HG03095 (cell line): ENCODE measurements around the gene MAGI2.
"Not testable (repeated sequence)": the region's sequence is repeated elsewhere in the genome, so short reads cannot be mapped to it uniquely, and the experiment has no call there.

Experiments used
- ATAC-seq: cut with Tn5 transposase; IDR thresholded peaks from one replicate; pipeline ENCODE4 v1.9.1; 2021; ENCODE audit warnings: moderate library complexity; ENCODE audit not compliant: unreplicated experiment

The MAGI2 gene

DNA sequence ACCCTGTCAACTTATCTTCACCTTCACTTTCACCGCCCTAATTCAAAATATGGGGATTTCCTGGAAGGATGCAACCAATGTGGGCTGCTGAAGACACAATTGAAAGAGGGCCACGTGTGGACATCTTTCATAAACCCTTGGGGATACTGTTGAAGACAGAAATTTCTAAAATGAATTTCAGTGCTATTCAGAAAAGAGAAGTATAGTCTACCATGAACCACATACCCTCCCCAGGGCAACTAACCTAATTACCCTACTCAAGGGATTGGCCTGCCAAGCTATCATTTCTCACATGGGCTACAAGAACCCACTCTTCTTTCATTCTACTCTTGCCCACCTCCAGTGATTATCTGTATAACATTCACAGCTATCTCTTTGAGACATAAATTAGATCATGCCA, 1428.9 kb downstream of the MAGI2 start:
- ATAC-seq, result no peak

- no peak for ATAC-seq
Observed at GRCh38 chr7:78023191-78023590, 1430.3 kb downstream of the MAGI2 start.

DNA sequence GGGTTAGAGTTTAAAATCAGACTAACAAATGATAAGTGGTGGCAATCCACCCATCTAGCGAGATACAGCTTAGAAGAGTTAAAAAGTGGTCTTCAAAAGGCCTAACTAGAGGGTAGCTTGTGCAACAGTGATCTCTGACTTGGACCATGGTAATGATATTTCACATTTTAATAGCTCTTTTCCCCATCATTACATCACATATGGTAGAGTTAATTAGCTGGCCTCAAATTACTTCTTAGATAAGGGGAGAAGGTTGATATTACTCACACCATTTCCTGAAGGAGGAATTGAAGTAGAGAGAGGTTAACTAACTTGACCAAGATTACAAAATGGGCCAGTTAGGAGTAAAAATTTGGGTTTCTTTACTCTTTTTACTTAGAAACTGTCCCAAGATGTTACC, 1431.3 kb downstream of the MAGI2 start:
- ATAC-seq, result no peak

DNA sequence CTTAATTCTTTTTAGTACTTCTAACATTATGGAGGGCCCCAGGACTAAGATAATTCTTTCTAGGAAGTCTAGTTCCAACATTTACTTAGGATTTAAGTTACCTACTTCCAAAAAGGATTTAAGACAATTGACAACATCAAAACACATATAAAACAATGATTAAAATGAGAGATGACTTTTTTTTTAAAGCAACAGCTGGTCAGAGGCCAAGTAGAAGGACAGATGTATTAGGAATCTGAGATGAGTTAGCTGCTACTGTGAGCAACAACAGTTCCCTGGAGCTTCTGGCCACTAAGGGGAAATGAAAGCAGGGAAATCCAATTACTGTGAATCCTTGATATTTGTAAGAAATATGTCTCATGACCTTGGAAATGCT, 1432.6 kb downstream of the MAGI2 start:
- no peak for ATAC-seq

GRCh38 chr7:78020136-78020873, 1433.2 kb downstream of the MAGI2 start:
- ATAC-seq, result peak; percentile 38

GRCh38 chr7:78019447-78020135, 1433.9 kb downstream of the MAGI2 start:
- peak; percentile 86 for ATAC-seq

GRCh38 chr7:78018641-78019446, 1434.6 kb downstream of the MAGI2 start:
- ATAC-seq, result no peak

DNA sequence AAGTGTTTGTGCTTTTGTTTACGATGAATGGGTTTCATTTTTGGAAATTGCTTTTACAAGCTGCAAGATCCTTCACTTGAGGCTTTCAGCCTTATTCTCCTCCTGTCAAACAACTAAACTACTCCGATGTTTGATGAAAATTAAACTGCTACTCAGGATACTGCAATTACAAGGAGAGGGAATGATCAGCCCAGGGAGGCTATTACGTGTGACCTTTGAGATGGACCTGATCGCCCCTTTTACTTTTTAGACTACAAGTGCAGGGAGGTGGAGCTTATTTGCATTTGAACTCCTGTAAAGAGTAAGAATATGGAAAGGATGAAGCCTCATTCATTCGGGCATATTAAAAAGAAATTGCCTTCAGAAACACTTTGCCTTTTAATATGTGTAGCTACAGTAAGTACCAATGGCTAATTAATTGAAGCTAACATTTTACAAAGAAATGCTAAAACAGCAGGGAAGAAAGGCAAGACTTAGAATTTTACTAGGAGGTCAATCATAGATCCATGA, 1435.8 kb downstream of the MAGI2 start:
- ATAC-seq, result no peak

GRCh38 chr7:78015574-78016260, 1437.8 kb downstream of the MAGI2 start:
- no peak for ATAC-seq

GRCh38 chr7:78014401-78014800, 1439.1 kb downstream of the MAGI2 start:
- ATAC-seq, result no peak

- ATAC-seq, result no peak
Observed at GRCh38 chr7:78013386-78013785, 1440.1 kb downstream of the MAGI2 start.

DNA sequence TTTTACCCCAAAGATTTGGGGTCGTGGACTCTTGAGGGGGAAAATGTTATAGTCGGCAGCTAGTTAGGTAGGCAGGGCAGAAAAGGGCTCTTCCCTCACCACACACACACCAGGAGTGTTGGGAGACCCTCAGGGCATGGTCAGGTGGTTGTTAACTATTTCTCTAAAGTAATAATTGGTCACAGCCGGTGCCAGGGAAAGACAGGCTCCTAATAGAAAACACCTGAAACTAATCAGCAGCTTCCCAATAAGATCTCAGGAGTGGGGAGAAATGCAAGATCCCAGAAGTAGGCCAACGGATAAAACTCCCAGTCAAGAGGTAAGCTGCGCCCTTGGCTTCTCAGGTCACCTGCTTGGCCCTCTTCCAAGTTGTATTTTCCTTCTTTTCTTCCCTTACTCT, 1441.8 kb downstream of the MAGI2 start:
- no peak for ATAC-seq

DNA sequence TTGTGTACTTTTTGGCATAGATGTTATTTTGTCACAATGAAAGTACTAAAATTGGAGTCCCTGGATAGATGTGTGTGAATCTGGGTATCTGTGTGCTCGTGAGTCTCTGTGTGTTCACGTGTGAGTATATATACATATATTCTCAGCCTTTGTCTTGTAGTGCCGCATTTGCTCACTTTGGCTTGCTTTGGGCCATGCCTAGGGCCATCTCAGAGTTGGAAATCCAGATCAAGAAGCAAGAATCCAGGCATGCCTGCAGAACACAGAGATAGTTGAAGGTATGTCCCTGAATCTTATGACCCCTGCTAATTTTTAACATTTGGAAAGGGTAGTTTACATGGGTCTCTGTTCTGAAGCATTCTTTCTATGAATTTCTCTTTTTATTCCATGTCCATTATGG, 1446.2 kb downstream of the MAGI2 start:
- ATAC-seq, result no peak

GRCh38 chr7:78006063-78006755, 1447.3 kb downstream of the MAGI2 start:
- ATAC-seq, result no peak

- ATAC-seq, result no peak
Observed at GRCh38 chr7:78002715-78003114, 1450.8 kb downstream of the MAGI2 start.

GRCh38 chr7:78002021-78002420, 1451.4 kb downstream of the MAGI2 start:
- no peak for ATAC-seq

DNA sequence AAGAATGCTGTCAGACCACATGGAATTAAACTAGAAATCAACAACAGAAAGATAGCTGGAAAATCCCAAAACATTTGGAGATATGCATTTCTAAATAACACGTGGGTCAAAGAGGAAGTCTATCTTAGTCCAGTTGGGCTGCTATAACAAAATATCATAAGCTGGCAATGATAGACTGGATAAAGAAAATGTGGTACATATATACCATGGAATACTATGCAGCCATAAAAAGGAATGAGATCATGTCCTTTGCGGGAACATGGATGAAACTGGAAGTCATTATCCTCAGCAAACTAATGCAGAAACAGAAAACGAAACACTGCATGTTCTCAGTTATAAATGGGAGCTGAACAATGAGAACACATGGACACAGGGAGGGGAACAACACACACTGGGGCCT, 1454.3 kb downstream of the MAGI2 start:
- not testable (repeated sequence) for ATAC-seq

- no peak for ATAC-seq
Observed at GRCh38 chr7:77995717-77996116, 1457.8 kb downstream of the MAGI2 start.

DNA sequence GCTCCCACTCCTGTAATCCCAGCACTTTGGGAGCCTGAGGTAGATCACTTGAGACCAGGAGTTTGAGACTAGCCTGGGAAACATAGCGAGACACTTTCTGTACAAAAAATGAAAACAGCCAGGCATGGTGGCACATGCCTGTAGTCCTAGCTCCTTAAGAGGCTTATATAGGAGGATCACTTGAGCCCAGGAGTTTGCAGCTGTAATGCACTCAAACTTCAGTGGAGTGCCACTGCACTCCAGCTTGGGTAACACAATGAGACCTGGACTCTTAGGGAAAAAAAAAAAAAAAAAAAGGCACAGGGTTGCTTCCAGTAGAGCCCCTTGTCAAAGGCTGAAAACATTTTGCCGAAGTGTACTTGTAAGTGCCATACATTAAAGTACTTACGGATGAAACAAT, 1459.6 kb downstream of the MAGI2 start:
- no peak for ATAC-seq

DNA sequence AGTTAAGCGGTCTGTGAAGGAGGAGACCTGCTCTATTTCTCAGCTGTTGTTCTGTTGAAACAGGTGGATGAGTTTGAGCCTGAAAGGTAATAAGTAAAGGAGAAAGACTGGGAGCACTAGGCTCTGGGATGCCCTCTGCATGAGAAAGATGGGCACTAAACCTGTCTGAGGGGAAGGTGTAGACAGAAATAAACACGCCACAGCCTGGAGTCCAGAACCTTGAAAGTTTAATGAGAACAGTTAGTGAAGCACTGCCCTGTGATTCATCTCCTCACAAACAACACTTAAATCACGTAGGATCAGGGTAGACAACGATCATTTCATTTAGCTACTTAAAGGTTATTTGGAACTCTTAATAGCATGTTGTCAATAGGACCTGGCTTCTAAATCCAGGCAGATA, 1461.8 kb downstream of the MAGI2 start:
- ATAC-seq, result no peak
